ENCODE measurements around the gene VPS13C. TPM values are rescaled to one million over a fixed set of nuclear protein-coding genes. Genes with fewer than 3 reads are reported as not detected.

The VPS13C gene
- total RNA-seq, 4 donors from 2014 or later: 29.0 to 38.2 (median 36.1) TPM

DNA sequence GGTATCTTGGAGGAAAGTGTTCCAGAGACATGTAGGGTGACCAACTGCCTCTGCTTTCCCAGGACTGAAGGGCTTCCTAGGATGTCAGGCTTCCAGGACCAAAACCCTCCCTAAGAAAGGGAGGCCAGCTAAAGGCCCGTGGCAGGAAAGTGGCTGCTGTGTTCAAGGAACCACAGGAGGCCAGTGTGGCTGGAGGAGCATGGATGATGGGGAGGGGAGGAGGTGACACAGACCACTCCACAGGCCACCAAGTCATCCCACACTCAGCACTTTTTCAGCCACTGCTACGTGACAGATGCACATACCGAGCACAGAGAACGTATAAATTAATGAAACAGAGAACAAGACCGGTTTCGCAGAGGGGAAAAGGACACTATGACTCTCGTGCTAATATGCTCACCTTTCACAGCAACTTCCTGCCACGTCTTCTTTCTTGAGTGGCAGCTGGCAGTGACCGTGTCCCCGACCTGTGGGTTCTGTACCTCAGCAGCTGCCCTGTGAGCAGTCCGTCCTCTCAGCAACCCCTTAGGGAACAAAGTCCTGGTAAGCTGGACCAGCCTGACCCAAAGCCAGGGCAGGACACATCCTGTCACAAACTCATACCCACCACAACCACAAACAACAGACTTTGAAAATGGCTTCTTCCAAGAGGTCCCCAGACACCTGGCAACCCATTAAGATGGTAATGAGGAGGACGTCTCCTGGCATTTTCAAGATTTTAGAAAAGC is 244.7 kb downstream of the VPS13C start:
- H3K4me3 ChIP-seq (ENCODE audit: low read depth, poor library complexity, severe bottlenecking): no peak overlapping the region
- 82 to 85% methylated on average over 12 of the region's 12 CpGs for WGBS, 2 donors
- peak in 1 of 2 donors; percentile 75 for DNase-seq (ENCODE audit: low spot score in 2 of 2)

DNA sequence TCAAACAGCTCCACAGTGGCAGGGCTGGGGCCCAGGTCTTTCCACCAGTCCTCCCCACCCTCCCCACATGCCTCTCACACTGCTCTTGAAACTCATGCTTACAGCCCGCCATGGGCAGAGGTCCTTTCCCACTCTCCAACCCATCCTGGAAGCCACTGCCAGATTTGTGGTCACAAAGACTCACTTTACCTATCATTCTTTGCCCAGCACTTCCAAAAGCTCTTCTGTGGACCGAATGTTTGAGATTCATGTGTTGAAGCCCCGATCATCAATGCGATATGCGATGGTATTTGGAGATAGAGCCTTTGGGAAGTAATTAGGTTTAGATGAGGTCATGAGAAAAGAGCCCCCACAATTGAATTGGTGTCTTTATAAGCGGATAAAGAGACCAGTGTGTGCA is 247.8 kb downstream of the VPS13C start:
- intact Hi-C loops (cut with DNase I; ENCODE audit: low total_unique reads): no loop called here
- no peak overlapping the region for H3K4me3 ChIP-seq (ENCODE audit: low read depth, poor library complexity, severe bottlenecking)
- WGBS, 2 donors: 95% methylated on average over 6 of the region's 6 CpGs
- no peak for DNase-seq (ENCODE audit: low spot score in 2 of 2)
- TF ChIP-seq, protein P1, sequence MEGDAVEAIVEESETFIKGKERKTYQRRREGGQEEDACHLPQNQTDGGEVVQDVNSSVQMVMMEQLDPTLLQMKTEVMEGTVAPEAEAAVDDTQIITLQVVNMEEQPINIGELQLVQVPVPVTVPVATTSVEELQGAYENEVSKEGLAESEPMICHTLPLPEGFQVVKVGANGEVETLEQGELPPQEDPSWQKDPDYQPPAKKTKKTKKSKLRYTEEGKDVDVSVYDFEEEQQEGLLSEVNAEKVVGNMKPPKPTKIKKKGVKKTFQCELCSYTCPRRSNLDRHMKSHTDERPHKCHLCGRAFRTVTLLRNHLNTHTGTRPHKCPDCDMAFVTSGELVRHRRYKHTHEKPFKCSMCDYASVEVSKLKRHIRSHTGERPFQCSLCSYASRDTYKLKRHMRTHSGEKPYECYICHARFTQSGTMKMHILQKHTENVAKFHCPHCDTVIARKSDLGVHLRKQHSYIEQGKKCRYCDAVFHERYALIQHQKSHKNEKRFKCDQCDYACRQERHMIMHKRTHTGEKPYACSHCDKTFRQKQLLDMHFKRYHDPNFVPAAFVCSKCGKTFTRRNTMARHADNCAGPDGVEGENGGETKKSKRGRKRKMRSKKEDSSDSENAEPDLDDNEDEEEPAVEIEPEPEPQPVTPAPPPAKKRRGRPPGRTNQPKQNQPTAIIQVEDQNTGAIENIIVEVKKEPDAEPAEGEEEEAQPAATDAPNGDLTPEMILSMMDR (IDR thresholded peaks at IDR 0.05): no peak
- TF ChIP-seq POLR2A (IDR thresholded peaks at IDR 0.05): no peak

More for the DNA sequence above, 244.7 kb downstream of the VPS13C start:
- intact Hi-C loops (cut with DNase I; ENCODE audit: low total_unique reads): no loop called here
- TF ChIP-seq, protein P1 (IDR thresholded peaks at IDR 0.05): no peak

DNA sequence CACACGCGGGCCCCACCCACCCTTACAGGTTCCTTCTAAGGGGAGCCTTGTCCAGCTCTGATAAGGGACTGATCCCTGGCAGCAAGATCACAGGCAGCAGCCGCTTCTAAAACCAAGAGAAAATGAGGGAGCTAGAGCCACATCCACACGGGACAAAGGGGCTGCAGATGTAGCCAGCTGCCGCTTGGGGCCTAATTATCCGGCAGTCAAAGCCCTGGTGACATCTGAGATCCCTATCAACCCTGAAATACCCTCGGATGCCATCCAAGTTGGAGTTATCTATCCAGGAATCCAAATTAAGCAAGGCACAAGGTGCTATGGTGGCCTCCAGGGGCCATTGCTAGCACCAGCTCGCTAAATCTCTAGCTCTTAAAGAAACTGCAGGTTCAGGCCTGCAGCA is 248.3 kb downstream of the VPS13C start:
- no peak overlapping the region for H3K4me3 ChIP-seq (ENCODE audit: low read depth, poor library complexity, severe bottlenecking)
- intact Hi-C loops (cut with DNase I; ENCODE audit: low total_unique reads): no loop called here
- TF ChIP-seq, protein P1 (IDR thresholded peaks at IDR 0.05): no peak
- TF ChIP-seq POLR2A (IDR thresholded peaks at IDR 0.05): no peak
- 65 to 70% methylated on average over 8 of the region's 8 CpGs for whole genome bisulfite sequencing, 2 donors
- no peak for DNase-seq (ENCODE audit: low spot score in 2 of 2)

DNA sequence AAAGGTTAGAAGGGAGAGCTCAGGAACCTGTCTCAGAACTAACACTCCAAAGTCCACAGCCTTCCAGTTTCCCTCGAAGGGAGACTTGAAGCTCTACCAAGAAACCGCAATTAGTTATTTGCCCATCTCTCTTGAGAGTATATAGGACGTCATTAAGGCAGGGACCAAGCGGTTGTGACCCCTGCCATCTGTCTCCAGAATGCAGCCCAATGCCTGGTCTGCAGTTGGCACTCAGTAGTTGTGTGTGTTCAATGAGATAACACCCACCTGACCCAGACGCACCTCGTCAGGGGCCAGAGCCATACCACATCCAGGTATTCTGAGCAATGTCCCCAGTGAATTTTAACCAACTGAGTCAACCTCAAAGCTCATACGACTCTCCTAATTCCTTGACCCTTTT is 251.0 kb downstream of the VPS13C start:
- 85 to 99% methylated on average over 7 of the region's 7 CpGs for WGBS, 2 donors
- TF ChIP-seq POLR2A (IDR thresholded peaks at IDR 0.05): no peak
- TF ChIP-seq, protein P1 (IDR thresholded peaks at IDR 0.05): no peak
- intact Hi-C loops (cut with DNase I; ENCODE audit: low total_unique reads): no loop called here
- no peak overlapping the region for H3K4me3 ChIP-seq (ENCODE audit: low read depth, poor library complexity, severe bottlenecking)
- DNase-seq (ENCODE audit: low spot score in 2 of 2): no peak

DNA sequence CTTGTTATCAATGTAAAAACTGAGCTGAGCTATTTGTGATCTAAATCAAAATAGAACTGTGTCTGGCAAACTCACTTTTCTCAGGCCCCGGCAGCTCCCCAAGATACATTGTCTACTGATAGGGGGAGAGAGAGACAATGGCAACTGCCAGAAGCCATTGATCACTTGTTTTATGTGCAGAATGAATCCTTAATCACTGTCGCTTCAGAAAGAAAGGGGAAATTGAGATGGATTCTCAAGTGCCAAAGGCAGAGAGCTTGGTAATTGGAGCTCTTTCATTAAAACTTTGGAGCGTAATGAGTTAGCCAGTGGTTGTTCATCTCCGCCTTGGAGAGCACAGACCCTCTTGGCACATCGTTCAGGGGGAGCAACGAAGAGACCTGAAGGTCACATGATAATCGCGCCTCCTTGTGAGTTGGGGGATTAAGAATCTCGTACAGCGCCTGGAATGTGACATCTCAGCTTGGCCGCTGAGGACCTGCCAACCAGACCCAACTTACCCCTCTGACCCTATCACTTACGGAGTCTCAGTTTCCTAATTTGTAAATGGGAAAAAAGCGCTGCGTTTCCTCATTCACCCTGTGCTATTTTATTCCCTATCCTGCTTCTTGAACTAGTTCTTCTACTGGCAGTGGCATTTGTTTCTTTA is 252.8 kb downstream of the VPS13C start:
- DNase-seq (ENCODE audit: low spot score in 2 of 2): no peak
- TF ChIP-seq POLR2A (IDR thresholded peaks at IDR 0.05): no peak
- TF ChIP-seq, protein P1 (IDR thresholded peaks at IDR 0.05): no peak
- 84 to 92% methylated on average over 14 of the region's 14 CpGs for WGBS, 2 donors
- intact Hi-C loops (cut with DNase I; ENCODE audit: low total_unique reads): no loop called here
- H3K4me3 ChIP-seq (ENCODE audit: low read depth, poor library complexity, severe bottlenecking): no peak overlapping the region

Other genes with a start within 250 kb of the VPS13C start
- gene C2CD4A, start 6.5 kb upstream of the VPS13C start, total RNA-seq: under 1 TPM in 2 of 4 donors, not detected in 2; 0.10 TPM
- gene C2CD4B, start 104.8 kb upstream of the VPS13C start, total RNA-seq: 1 to 10 TPM in 3 of 4 donors, under 1 TPM in 1; 0.42 to 5.7 (median 2.1) TPM